Testis (tissue), 2 donors: ENCODE results near the gene LRP8.
A peak's percentile ranks its signal among the peaks of the same experiment; 100 is the strongest.

Experiments
- POLR2A ChIP-seq: fragments of 450-650 bp; IDR thresholded peaks from one replicate; pipeline ENCODE4 v1.6.1; 2017; ENCODE audit warnings: antibody characterized with exemption, mild to moderate bottlenecking, moderate library complexity
- TF ChIP-seq, protein P1 (sequence below), 3 experiments: fragments of 450-650 bp in 2 of 3; fragments of 200-600 bp in 1 of 3; sonication (generic) in 1 of 3; IDR thresholded peaks; one replicate each; pipeline ENCODE4 v1.5.1; 2016 to 2019; ENCODE audit warnings: antibody characterized with exemption in 3 of 3, mild to moderate bottlenecking in 2 of 3, moderate library complexity in 1 of 3

DNA sequence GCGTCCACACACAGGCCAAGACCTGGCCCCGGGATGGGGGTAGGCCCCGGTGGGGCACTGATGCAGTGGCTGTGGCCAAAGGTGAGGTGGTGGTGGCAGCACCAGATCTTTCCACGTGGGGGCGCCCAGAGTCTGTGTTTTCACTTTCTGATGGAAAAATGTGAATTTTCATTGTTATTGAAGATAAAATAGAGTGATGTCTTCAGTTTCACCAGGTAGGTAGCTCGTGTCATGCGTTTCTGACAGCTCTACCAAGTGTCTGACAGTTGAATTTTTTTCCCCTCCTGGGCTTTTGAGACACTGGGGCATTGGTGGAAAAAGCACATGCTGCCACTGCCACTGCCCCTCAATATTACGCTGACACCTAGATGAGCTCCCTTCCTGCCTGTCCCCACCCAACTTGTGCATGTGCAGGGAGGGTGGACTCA, 49.6 kb downstream of the LRP8 start:
- no peak for TF ChIP-seq POLR2A
- TF ChIP-seq, protein P1, sequence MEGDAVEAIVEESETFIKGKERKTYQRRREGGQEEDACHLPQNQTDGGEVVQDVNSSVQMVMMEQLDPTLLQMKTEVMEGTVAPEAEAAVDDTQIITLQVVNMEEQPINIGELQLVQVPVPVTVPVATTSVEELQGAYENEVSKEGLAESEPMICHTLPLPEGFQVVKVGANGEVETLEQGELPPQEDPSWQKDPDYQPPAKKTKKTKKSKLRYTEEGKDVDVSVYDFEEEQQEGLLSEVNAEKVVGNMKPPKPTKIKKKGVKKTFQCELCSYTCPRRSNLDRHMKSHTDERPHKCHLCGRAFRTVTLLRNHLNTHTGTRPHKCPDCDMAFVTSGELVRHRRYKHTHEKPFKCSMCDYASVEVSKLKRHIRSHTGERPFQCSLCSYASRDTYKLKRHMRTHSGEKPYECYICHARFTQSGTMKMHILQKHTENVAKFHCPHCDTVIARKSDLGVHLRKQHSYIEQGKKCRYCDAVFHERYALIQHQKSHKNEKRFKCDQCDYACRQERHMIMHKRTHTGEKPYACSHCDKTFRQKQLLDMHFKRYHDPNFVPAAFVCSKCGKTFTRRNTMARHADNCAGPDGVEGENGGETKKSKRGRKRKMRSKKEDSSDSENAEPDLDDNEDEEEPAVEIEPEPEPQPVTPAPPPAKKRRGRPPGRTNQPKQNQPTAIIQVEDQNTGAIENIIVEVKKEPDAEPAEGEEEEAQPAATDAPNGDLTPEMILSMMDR (IDR thresholded peaks at IDR 0.05) = peak in 2 of 3 experiments; percentile 77 to 82
